HT-29 (cell line): ENCODE data around the gene CD96. TPM values are rescaled to one million over a fixed set of nuclear protein-coding genes. Genes with fewer than 3 reads are reported as not detected.
"Not testable (repeated sequence)": the region's sequence is repeated elsewhere in the genome, so short reads cannot be mapped to it uniquely, and the experiment has no call there.

Experiments used
- DNase-seq: peaks from one replicate; pipeline ENCODE4 v3.0.0-alpha.2; 2015; ENCODE audit warnings: low spot score
- total RNA-seq: library from RNA; depleted of rRNA; stranded (reverse); fragments of >200 nt; shearing (Covaris generic); gene quantifications from 2 replicates; pipeline ENCODE4 v1.2.3, GENCODE V29; 2014; rRNA removed

Gene CD96
- total RNA-seq, 1 experiment from 2014 or later: not detected

DNA sequence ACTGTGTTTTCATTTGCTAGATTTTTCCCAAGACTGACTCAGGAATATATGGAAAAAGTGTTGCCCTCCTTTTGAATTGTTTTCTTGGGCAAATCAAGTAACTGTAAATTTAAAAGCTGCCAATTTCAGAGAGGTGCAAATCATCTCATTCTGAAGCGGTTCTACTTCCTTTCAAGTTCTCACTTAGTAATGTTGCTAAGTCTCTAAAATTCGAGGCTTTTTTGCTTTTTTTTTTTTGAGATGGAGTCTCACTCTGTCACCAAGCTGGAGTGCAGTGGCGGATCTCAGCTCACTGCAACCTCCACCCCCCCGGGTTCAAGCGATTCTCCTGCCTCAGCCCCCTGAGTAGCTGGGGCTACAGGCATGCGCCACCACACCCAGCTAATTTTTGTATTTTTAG is 130.5 kb downstream of the CD96 start:
- DNase-seq: not testable (repeated sequence)

- no peak for DNase-seq
Measured at GRCh38 chr3:111675846-111676210, 133.8 kb downstream of the CD96 start.

GRCh38 chr3:111676211-111677006 is 134.4 kb downstream of the CD96 start:
- DNase-seq: peak; percentile 83

DNA sequence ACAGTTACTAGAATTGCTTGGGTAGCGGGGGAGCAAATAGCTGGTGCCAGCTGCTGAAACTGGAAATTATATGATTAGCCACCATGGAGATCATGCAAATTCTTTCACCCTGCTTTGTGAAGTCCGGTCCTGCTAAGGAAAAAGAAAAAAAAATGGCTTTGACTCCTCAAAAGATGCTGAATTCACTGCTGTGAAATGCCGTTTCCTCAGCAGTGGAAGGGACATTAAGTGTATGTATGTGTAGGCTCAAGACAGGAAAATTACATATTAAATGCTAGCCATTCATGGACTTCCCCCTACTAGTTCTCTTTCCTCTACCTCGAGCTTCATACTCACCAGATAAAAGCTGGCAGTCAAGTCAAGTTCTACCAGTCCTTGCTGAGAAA is 135.0 kb downstream of the CD96 start:
- no peak for DNase-seq

DNA sequence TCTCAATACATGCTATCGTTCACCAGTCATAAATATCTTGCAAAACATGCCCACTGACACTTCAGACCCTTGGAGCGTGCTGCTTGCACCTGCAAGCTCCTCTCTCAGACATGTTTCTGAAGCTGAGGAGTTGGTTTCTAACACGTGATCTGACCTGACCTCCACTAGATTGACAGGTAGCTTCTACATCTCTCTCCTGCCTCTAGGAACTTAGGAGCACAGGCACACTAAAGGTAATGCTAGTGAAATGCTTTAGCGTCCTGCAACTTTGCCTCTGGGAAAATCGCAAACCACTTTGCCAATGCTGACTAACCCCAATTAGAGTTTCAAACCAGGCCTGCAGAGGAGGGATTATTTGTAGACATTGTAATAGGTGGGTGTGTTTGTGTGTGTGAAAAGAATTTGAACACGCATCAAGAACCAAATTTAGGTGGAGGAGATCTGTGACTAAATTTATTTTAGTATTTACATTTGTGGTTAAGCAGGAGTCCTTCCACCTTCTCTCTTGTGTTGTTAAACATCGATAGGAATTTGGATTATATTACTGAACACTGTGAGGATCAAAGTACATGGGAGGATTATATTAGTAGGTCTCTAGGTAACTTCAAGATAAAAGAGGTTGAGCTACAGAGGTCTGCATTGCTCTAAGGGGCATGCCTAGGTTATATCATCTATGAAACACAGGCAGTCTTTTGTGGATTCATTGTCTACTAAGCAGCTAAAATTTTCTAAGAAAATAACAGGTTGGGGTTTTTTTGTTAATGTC is 139.8 kb downstream of the CD96 start:
- peak; percentile 9 for DNase-seq

- DNase-seq: no peak
Measured at GRCh38 chr3:111684640-111685039, 142.6 kb downstream of the CD96 start.

DNA sequence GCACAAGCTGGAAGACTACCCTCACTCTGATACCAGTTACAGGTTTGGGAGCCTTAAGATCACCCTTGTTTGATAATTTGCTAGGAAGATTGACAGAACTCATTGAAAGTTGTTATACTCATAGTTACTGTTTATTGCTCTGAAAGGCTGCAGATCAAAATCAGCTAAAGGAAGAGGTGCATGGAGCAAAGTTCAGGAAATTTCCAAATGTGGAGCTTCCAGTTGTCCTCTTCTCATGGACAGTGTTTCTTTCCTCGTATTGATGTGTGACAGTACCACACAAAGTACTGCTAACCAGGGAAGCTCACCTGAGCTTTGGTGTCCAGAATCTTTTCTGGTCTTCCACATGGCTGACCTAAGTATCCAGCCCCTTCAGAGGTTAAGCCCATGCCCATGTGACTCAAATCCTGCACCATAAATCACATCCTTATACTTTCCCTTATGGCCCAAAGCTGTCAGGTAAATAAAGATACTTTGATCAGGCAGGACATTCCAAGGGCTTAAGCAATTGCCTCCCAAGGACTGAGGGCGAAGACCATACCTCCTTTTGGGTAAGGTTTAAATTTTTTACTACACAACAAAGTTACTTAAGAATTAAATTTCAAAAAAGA is 146.3 kb downstream of the CD96 start:
- no peak for DNase-seq

GRCh38 chr3:111690242-111690641 is 148.2 kb downstream of the CD96 start:
- no peak for DNase-seq

DNA sequence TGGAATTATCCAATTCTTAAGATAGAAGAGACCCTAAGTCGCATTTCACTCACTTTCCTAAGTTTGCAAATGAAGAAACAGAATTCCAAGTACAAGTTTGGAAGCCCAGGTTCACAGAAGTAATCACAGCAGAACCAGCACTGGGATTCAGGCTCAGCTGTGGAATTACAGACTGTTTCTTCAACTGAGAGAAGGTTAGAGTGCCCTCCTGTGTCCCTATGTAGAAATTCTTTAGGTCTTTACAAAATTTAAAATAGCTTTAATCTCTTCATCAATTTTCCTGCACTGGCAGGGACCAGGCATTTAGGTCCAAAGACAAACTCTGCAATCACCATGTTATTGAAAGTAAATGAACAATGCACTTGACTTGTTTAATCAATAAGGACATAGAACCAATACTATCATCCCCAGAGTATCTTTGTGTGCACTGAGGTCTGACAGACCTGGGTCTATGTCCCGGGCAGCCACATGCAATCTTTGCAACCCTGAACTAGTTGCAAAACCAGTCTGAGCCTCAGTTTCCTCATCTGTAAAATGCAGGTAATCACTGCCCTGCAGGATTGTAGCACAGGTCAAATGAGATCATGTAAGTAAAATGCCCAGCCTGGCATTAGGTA is 149.4 kb downstream of the CD96 start:
- DNase-seq: peak; percentile 65

GRCh38 chr3:111692593-111693552 is 150.9 kb downstream of the CD96 start:
- DNase-seq: no peak

DNA sequence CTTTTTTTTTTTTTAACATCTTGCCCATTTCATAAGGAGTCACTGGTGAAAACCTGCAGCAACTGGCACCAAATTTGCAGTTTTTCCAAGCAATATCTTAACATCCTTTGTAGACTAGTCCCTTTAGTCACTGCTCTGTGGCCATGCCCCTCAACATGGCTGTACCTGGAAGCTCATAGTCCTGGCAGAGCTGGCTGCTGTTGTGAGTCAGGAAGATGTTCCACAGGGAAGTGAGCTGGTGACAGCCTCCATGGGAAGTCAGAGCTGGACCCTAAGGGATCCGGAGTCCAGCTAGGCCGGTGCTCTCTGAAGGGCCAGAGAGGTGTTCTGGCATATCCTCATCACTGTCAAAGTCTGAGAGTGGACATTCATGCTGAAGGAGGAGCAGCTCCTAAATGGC is 152.5 kb downstream of the CD96 start:
- no peak for DNase-seq

DNA sequence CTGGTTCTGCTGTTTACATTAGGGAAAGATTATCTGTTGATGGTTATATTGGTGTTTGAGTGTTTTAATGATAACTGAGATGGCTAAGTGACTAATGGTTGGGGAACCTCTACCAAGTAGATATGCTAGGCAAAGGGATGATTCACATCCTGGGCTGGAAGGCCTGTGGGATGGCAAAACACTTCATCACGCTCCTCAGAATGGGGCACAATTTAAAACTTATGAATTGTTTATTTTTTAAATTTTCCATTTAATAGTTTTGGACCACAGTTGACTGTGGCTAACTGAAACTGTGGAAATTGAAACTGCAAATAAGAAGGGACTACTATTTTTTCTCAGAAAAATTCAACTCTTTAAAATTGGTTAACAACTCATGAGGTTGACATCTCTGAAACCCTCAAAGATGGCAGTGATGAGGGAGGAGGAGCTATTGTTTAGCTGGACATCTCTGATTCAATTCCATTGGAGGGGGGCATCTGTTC is 153.7 kb downstream of the CD96 start:
- no peak for DNase-seq

DNA sequence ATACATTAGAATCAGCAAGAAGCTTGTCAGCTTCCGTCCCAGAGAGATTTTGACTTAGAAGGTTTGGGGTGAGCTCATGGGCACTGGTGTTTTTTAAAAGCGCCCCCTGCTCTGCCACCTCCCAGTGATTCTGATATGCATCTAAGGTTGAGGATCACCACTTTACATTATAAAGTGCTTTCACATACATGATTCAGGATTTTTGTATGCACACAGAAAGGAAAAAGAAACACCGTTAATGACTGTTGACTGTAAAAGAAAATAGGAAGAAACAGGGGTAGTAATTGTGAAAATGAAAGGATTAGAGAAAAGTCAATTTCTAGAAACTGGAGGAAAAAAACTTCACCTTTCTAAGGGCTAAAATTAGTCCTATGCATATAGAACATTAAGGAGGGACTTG is 158.1 kb downstream of the CD96 start:
- DNase-seq: no peak

DNA sequence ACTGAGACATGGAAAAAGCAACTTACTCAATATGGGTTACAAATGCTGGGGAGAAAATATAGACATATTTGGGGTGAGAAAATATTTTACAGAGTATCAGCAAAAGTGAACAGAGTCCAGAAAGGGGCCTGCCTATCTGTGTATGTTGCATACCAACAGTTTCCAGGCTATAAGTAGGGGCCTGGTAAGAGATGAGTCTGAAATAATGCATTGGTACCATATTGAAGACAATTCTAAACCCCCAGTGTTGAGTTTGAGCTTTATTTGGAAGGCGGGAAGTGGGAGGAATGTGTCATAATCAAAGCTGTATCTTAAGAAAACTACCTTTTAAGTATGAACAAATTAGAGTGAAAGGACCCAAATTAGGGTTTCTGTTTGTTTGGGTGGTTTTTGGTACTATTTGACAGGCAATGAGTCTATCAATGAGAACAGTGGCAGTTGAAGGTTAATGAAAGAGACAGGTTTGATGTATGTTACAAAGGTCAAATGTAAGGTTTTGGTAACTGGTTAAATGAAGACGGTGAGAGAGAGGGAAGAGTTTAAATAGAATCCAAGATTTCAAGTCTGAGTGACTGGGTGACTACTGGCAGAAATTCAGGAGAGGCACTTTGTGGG is 159.4 kb downstream of the CD96 start:
- no peak for DNase-seq

Other genes starting within 250 kb of the CD96 start
- 0.05 TPM in 1 of 2 replicates, not detected in the other for gene ZBED2, start 53.1 kb downstream of the CD96 start, total RNA-seq
- gene PLCXD2, start 132.5 kb downstream of the CD96 start, total RNA-seq: 3.7 and 4.0 TPM in 2 replicates